ENCODE data around the gene CD6. TPM values are rescaled to one million over a fixed set of nuclear protein-coding genes. Genes with fewer than 3 reads are reported as not detected.
A peak's percentile ranks its signal among the peaks of the same experiment; 100 is the strongest.

The CD6 gene
- total RNA-seq, 6 experiments from 2014 or later = 0.29 to 2.4 (median 0.52) TPM

DNA sequence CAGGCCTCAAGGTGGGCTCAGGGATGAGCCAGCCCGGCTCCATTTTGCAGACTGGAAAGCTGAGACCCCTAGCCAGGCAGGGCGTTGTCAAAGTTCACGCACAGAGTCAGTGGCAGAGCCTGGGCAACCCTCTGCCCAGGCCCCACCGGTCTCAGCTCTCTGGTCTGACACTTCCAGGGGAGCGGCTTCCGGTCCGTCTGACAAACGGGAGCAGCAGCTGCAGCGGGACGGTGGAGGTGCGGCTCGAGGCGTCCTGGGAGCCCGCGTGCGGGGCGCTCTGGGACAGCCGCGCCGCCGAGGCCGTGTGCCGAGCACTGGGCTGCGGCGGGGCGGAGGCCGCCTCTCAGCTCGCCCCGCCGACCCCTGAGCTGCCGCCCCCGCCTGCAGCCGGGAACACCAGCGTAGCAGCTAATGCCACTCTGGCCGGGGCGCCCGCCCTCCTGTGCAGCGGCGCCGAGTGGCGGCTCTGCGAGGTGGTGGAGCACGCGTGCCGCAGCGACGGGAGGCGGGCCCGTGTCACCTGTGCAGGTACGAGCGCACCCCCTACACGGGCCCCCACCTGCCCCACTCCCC is 36.0 kb downstream of the CD6 start:
- peak in 1 of 3 donors; percentile 52 for DNase-seq
- no CpG with 5 or more reads among the region's 52 CpGs for WGBS (ENCODE audit: insufficient coverage, low coverage, low lambda C conversion rate, missing lambda C conversion rate)
- Histone ChIP-seq H3K27ac (no peak overlapping the region), H3K36me3 (no peaks in the 10 kb centered on the region), H3K9me3 (no peaks in the 10 kb centered on the region), H3K27me3 (peaks cover 0 to 18% of the 10 kb centered on the region in 2 donors), H3K4me3 (peak overlapping the region in 2 of 3 donors; percentile 11 to 24), H3K4me1 (peaks cover 0 to 14% (median 0%) of the 10 kb centered on the region in 4 donors)
- peak; percentile 16 to 25 (median 22) for ATAC-seq
- no peak for TF ChIP-seq POLR2A (IDR thresholded peaks at IDR 0.05)
- TF ChIP-seq CTCF (IDR thresholded peaks at IDR 0.05) = no peak
- intact Hi-C loops (cut with DNase I) = no loop called here

GRCh38 chr11:61007956-61008896 is 36.7 kb downstream of the CD6 start:
- intact Hi-C loops (cut with DNase I) = no loop called here
- peak overlapping the region in 2 of 3 donors; percentile 11 to 24 for H3K4me3 ChIP-seq
- H3K27ac ChIP-seq = no peak overlapping the region
- ATAC-seq (peak; percentile 14 to 19 (median 16)), DNase-seq (peak in 1 of 3 donors; percentile 53)
- peaks cover 0 to 14% (median 0%) of the 10 kb centered on the region in 4 donors for H3K4me1 ChIP-seq
- H3K9me3 ChIP-seq = no peaks in the 10 kb centered on the region
- no peaks in the 10 kb centered on the region for H3K36me3 ChIP-seq
- TF ChIP-seq CTCF (IDR thresholded peaks at IDR 0.05) (no peak), POLR2A (IDR thresholded peaks at IDR 0.05) (no peak)
- H3K27me3 ChIP-seq = peaks cover 0 to 18% of the 10 kb centered on the region in 2 donors
- 13% methylated on average over 12 of the region's 54 CpGs for WGBS (ENCODE audit: insufficient coverage, low coverage, low lambda C conversion rate, missing lambda C conversion rate)

DNA sequence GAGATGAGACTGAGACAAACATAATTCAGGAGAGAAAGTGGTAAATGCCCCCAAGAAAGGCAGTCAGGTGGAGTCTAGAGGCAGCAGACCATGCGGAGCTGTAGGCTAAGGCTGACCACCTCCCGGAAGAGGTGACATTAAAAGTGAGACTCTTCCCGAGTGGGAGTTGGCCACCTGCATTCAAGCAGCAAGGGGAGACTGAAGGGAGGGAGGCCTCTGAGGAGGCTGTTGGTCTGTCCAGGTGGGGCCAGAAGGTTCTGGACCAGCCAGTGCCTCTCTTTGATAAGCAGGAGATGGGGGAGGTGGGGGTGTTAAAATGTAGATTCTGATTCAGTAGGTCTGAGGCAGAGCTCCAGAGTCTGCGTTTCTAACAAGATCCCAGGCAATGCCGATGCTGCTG is 37.5 kb downstream of the CD6 start:
- no peaks in the 10 kb centered on the region for H3K36me3 ChIP-seq
- peaks cover 0 to 14% (median 0%) of the 10 kb centered on the region in 4 donors for H3K4me1 ChIP-seq
- H3K4me3 ChIP-seq = no peak overlapping the region
- peaks cover 0 to 18% of the 10 kb centered on the region in 2 donors for H3K27me3 ChIP-seq
- ATAC-seq (no peak), DNase-seq (no peak)
- TF ChIP-seq POLR2A (IDR thresholded peaks at IDR 0.05) = no peak
- no peak for TF ChIP-seq CTCF (IDR thresholded peaks at IDR 0.05)
- 73% methylated on average over 4 of the region's 5 CpGs for WGBS (ENCODE audit: insufficient coverage, low coverage, low lambda C conversion rate, missing lambda C conversion rate)
- no peak overlapping the region for H3K27ac ChIP-seq
- intact Hi-C loops (cut with DNase I) = no loop called here
- no peaks in the 10 kb centered on the region for H3K9me3 ChIP-seq

DNA sequence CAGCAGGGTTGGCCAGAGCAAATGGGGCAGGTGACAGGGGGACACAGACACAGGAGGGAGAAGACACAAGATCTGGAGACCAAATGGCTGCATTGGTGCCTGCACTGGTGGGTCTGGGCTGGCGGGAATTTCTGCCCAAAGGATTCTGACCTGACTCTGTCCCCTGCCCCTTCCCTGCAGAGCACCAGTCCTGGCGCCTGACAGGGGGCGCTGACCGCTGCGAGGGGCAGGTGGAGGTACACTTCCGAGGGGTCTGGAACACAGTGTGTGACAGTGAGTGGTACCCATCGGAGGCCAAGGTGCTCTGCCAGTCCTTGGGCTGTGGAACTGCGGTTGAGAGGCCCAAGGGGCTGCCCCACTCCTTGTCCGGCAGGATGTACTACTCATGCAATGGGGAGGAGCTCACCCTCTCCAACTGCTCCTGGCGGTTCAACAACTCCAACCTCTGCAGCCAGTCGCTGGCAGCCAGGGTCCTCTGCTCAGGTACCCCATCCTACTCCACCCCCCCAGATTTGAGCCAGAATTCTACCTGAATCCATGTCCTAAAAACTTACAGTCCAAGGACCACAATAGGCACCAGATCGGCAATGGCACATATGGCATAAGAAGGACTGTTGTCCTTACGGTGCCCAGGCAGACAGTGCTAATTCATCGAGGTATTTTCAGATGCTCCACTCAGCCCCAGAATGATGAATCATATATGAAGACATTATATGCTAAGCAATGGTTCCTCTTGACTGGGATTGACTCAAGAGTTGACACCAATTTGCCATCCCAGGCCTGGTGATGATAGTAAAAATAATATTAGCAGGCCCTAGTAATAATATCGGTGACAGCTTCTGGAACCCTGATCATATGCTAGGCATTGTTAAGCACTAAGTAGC is 38.2 kb downstream of the CD6 start:
- 75% methylated on average over 4 of the region's 15 CpGs for WGBS (ENCODE audit: insufficient coverage, low coverage, low lambda C conversion rate, missing lambda C conversion rate)
- peaks cover 0 to 14% (median 0%) of the 10 kb centered on the region in 4 donors for H3K4me1 ChIP-seq
- H3K36me3 ChIP-seq = no peaks in the 10 kb centered on the region
- DNase-seq (no peak), ATAC-seq (no peak)
- peaks cover 0 to 18% of the 10 kb centered on the region in 2 donors for H3K27me3 ChIP-seq
- TF ChIP-seq CTCF (IDR thresholded peaks at IDR 0.05) = no peak
- TF ChIP-seq POLR2A (IDR thresholded peaks at IDR 0.05) = no peak
- H3K27ac ChIP-seq = no peak overlapping the region
- H3K4me3 ChIP-seq = no peak overlapping the region
- intact Hi-C loops (cut with DNase I) = no loop called here
- no peaks in the 10 kb centered on the region for H3K9me3 ChIP-seq

All from right lobe of liver (tissue), 6 donors.